Activated CD8-positive, alpha-beta memory T cell treated with anti-CD3 and anti-CD28 coated beads for 24 hours (primary cell): ENCODE measurements around the gene DEAF1.
"Not testable (repeated sequence)": the region's sequence is repeated elsewhere in the genome, so short reads cannot be mapped to it uniquely, and the experiment has no call there.

Source experiments
- DNase-seq: peaks from one replicate; pipeline ENCODE4 v3.0.0-alpha.2; 2020

The DEAF1 gene, protein sequence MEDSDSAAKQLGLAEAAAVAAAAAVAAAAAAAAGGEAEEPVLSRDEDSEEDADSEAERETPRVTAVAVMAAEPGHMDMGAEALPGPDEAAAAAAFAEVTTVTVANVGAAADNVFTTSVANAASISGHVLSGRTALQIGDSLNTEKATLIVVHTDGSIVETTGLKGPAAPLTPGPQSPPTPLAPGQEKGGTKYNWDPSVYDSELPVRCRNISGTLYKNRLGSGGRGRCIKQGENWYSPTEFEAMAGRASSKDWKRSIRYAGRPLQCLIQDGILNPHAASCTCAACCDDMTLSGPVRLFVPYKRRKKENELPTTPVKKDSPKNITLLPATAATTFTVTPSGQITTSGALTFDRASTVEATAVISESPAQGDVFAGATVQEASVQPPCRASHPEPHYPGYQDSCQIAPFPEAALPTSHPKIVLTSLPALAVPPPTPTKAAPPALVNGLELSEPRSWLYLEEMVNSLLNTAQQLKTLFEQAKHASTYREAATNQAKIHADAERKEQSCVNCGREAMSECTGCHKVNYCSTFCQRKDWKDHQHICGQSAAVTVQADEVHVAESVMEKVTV

DNA sequence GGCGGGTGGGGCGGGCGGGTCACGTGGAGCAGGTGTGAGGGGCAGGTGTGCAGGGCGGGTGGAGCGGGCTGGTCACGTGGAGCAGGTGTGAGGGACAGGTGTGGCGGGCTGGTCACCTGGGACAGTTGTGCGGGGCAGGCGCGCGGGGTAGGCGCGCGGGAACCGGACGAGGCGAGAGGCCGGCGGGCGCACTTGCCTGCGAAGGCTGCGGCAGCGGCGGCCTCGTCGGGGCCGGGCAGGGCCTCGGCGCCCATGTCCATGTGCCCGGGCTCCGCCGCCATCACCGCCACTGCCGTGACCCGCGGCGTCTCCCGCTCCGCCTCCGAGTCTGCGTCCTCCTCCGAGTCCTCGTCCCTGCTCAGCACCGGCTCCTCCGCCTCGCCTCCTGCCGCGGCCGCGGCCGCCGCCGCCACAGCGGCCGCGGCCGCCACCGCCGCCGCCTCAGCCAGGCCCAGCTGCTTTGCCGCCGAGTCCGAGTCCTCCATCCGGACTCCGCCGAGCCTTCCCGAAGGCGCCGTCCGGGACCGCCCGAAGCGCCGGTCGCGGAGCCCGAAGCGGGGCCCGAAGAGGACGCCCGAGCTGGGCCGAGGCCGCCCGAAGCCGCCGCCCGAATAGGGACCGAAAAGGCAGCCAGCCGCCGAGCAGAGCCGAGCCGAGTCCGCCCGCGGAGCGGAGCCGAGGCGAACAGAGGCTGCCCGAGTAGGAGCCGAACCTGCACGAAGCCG is at the start of gene DEAF1:
Gene DEAF1, minus strand, starts transcription at position 660 of the 725 bp plus-strand sequence. Its CDS starts 175 bp downstream, at position 485.
- no peak for DNase-seq

- DNase-seq, result no peak
Measured at GRCh38 chr11:742571-743201, 47.7 kb upstream of the DEAF1 start.

GRCh38 chr11:742156-742546 is 47.1 kb upstream of the DEAF1 start:
- DNase-seq, result no peak

DNA sequence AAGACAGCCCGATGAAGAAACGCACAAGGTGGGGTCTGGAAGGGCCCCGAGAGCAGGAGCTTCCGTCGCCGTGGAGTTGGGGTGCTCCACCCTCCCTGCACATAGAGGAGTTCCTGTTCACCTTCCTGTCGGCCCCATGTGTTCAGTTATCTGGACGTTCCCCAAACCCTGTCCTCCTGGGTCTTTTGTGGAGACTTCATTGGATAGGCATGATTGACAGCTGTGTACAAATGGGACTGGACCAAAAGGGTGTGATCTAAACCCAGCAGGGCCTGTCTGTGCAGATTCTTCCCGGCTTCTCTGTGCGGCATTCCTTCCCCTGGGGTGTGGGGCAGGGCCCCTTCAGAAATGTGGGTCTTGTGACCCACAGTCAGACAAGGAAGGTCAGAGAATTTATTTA is 42.9 kb upstream of the DEAF1 start:
- DNase-seq, result not testable (repeated sequence)

DNA sequence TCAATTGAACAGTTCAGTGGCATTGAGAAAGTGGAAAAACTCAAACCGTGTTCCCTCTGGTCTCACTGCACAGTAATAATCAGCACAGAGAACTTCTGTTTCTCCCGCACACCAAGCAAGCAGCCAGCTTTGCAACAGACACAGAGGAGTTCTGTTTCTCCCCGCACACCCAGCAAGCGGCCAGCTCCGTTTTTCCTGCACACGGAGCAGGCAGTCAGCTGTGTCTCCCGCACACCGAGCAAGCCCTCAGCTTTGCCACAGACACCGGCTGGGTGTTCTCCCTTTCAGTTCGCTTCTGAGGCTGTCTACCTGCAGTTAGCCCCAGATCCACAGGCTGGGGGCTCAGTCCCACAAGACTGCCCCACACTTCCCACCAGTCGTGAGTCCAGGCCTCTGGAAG is 42.3 kb upstream of the DEAF1 start:
- DNase-seq, result no peak

DNA sequence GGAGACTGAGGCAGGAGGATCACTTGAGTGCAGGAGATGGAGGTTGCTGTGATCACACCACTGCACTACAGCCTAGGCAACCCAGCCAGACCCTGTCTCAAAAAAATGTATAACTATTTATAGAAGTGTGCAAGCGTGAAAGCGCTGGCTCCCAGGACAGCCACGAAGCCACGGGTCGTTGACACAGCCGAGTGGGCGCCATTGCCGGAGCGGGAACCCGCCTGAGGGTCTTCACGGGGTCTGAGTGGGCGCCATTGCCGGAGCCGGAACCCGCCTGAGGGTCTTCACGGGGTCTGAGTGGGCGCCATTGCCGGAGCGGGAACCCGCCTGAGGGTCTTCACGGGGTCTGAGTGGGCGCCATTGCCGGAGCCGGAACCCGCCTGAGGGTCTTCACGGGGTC is 39.5 kb upstream of the DEAF1 start:
- not testable (repeated sequence) for DNase-seq

DNA sequence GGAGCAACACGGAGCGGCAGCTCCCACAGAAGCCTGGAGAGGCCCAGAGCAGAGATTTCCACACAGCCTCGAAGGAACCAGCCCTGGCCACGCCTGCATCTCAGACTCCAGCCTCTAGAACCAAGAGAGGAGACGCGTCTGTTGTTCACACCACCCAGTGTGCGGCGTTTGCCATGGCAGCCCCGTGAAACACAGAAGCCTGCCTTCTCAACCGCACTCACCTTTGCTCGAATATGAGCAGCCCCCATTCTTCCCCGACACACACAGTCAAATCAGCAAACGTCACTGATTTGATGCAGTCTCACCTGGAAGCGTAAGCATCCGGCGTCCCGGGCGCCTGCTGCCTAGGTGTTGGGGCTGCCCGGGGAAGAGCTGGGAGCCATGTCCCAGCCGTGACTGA is 38.0 kb upstream of the DEAF1 start:
- DNase-seq, result no peak

DNA sequence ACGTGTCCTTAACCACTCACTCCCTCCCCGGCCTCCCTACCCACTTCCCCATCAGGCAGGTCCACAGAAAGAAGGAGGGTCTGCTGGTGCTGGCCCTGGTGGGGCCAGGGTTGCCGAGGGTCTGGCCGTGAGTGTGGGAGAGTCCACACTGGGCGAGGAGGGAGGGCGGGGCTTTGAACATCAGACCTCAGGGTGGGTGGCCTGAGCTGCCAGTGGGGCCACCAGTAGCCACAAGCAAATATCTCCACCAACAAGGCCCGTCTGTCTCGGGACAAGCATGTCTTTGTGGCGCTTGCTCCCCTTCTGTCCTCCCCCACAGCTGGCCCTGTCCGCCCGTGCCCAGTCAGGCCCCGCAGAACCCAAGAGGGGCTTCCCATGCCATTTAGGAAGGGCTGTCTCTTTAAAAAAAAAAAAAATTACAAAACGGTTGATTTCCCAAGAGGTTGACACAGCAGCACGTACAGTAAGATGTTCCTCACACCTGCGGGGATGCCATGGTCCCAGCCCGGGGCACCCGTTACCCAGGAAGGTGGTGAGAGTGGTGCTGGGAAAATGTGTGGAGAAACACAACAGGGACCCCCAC is 34.6 kb upstream of the DEAF1 start:
- DNase-seq, result no peak

GRCh38 chr11:728901-729491 is 34.0 kb upstream of the DEAF1 start:
- no peak for DNase-seq

DNA sequence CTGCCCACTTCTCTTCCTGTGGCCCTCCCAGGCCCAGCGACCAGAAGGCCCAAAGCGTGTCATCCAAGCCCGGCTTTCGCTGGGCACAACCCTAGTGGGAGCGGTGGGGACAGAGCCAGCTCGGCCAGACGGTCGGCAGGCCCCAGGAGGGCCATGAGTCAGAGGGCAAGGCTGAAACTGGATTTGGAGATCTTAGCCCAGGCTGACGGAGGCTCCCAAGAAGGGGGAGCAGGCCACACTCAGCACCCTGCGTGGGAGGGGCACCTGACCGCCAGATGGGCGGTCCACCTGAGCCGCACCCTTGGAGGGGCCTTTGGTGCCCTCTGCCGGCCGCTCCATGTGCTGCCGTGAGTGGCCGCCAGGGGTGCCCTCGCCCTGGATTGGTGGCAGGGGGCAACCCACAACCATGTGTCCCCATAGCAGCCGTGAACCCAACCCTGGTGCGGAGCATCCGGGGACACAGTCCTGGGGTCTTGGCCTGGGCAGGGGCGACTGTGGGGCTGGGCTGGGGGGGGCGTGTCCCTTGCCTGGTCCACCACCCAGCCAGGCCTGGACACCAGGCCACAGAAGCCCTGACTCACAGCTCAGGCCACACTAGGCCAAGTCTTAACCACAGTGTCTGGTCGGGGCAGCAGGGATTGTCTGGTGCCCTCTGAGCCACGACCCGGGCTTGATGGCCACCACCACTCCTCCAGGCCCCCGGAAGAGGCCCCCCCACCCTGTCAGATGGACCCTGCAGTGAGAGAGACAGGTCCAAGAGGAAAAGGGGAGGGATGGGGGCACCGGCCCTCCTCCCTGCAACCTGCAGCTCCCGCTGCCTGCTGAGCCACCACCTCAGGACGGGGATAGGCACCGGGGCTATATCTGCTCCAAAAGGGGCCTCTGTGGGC is 33.1 kb upstream of the DEAF1 start:
- peak; percentile 92 for DNase-seq

DNA sequence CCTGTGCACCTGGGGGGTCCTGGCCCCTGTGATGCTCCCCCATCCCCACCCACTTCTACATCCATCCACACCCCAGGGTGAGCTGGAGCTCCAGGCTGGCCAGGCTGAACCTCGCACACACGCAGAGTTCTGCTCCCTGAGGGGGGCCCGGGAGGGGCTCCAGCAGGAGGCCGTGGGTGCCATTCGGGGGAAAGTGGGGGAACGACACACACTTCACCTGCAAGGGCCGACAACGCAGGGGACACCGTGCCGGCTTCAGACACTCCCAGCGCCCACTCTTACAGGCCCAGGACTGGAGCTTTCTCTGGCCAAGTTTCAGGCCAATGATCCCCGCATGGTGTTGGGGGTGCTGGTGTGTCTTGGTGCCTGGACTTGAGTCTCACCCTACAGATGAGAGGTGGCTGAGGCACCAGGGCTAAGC is 32.3 kb upstream of the DEAF1 start:
- DNase-seq, result no peak

DNA sequence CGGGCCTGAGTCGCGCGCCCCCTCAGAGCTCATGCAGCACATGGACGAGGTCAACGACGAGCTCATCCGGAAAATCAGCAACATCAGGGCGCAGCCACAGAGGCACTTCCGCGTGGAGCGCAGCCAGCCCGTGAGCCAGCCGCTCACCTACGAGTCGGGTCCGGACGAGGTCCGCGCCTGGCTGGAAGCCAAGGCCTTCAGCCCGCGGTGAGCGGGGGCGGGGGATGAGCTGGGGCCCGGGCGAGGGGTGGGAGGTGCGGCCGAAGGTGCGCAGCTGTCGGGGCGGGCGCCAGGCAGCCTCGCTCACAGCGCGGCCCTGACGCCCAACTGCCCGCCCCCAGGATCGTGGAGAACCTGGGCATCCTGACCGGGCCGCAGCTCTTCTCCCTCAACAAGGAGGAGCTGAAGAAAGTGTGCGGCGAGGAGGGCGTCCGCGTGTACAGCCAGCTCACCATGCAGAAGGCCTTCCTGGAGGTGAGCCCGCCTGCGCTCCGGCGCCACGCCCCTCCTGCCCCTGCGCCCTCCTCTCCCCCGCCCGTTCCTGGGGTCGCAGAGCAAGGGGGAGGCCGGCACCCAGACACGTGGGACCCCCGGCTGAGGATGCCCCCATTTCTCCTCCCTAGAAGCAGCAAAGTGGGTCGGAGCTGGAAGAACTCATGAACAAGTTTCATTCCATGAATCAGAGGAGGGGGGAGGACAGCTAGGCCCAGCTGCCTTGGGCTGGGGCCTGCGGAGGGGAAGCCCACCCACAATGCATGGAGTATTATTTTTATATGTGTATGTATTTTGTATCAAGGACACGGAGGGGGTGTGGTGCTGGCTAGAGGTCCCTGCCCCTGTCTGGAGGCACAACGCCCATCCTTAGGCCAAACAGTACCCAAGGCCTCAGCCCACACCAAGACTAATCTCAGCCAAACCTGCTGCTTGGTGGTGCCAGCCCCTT is 31.5 kb upstream of the DEAF1 start:
- peak; percentile 83 for DNase-seq

GRCh38 chr11:725624-726202 is 30.7 kb upstream of the DEAF1 start:
- peak; percentile 73 for DNase-seq

DNA sequence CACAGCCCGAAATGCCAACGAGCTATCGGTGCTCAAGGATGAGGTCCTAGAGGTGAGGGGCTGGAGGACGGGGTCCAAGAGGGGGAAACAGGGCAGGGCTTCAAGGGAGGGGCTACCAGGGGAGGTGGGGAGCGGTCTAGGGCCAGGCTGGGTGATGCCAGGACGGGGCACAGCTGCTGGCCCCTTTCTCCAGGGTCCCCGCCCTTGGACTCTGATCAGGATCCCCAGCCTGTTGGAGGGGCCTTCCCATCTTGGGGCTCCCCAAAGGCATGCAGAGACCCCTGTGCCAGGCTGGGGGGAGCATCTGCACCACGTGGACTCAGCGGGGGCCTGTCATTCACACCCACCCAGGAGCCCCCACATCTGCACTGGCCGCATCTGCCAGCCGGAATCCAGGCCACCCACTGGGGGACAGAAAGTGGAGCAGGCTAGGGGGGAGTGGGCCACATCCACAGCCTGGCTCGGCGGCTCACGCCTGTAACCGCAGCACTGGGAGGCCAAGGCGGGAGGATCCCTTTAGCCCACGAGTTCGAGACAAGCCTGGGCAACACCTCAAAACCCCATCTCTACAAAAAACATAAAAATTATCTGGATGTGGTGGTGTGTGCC is 29.9 kb upstream of the DEAF1 start:
- no peak for DNase-seq

DNA sequence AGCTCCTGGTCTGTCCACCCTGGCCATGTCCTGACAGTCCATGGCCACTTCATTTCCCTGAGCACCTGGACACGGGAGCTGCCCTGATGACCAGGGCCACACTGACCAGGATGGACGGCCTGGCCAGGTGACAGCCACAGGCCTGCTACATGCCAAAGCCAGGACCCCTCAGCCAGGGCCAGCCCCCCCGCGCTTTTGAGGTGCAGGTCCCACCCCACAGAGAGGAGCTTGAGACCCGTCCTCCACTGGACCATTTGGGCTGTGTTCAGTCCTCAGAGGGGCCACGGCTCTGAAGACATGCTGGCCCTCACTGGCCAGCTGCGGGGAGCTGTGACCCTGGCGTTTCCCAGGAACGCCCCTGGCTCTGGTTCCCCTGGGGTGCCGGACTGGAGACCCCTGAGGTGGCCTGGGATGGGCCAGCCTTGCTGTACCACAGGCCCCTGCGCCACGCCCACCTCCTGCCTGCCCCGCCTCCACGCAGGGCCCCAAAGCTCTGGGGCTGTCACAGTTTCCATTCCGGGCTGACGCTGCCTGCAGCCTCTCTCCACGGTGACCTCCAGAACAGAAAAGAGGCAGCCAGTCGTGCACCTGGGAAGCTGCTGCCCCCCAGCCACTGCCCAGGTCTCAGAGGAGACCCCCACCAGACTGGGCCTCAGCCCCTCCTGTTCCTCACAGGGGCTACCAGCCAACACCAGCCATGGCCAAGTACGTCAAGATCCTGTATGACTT is 29.2 kb upstream of the DEAF1 start:
- DNase-seq, result no peak

GRCh38 chr11:723120-723883 is 28.3 kb upstream of the DEAF1 start:
- DNase-seq, result peak; percentile 77

GRCh38 chr11:722346-722811 is 27.4 kb upstream of the DEAF1 start:
- no peak for DNase-seq
